Measurements from ENCODE around the gene RNLS. TPM values are rescaled to one million over a fixed set of nuclear protein-coding genes. Genes with fewer than 3 reads are reported as not detected.
A peak's percentile ranks its signal among the peaks of the same experiment; 100 is the strongest.

Gene RNLS
- polyA plus RNA-seq, 6 donors from 2014 or later: 4.1 to 7.3 (median 5.0) TPM

- DNase-seq (no peak), ATAC-seq (ENCODE audit: low read depth in 2 of 2) (no peak)
- Mint-ChIP-seq H3K27me3 (no peaks in the 10 kb centered on the region), H3K4me3 (peak within 1 kb of the TSS in 1 of 8 donors; percentile 49), H3K36me3 (no peaks in the 10 kb centered on the region), H3K4me1 (peaks cover 9 to 14% (median 13%) of the 10 kb centered on the region in 3 donors), H3K27ac (no peak within 1 kb of the TSS), H3K9me3 (no peaks in the 10 kb centered on the region)
These were observed 3.3 kb upstream of the RNLS start, which contains the start of gene LIPJ for GRCh38 chr10:88586462-88586861. LIPJ (plus strand) TSS chr10:88586762; CDS start chr10:88590688, 3,926 bp downstream.

- H3K4me1 Mint-ChIP-seq: peaks cover 9 to 14% (median 13%) of the 10 kb centered on the region in 3 donors
- H3K4me3 Mint-ChIP-seq: peak overlapping the region; percentile 89 to 97 (median 96)
- H3K9me3 Mint-ChIP-seq: no peaks in the 10 kb centered on the region
- DNase-seq (no peak), ATAC-seq (ENCODE audit: low read depth in 2 of 2) (no peak)
- H3K36me3 Mint-ChIP-seq: no peaks in the 10 kb centered on the region
- H3K27ac Mint-ChIP-seq: peak overlapping the region; percentile 46 to 98 (median 92)
- H3K27me3 Mint-ChIP-seq: no peaks in the 10 kb centered on the region
These were observed 453 bp upstream of the RNLS start for GRCh38 chr10:88583584-88583957.

- peak overlapping the region; percentile 89 to 97 (median 96) for H3K4me3 Mint-ChIP-seq
- ATAC-seq (ENCODE audit: low read depth in 2 of 2) (no peak), DNase-seq (no peak)
- no peaks in the 10 kb centered on the region for H3K9me3 Mint-ChIP-seq
- no peaks in the 10 kb centered on the region for H3K27me3 Mint-ChIP-seq
- no peaks in the 10 kb centered on the region for H3K36me3 Mint-ChIP-seq
- peaks cover 9 to 14% (median 13%) of the 10 kb centered on the region in 3 donors for H3K4me1 Mint-ChIP-seq
- peak overlapping the region in 5 of 6 donors; percentile 5 to 96 (median 89) for H3K27ac Mint-ChIP-seq
These were observed 710 bp downstream of the RNLS start for GRCh38 chr10:88582411-88582805.

GRCh38 chr10:88565072-88565471 lies 18.0 kb downstream of the RNLS start:
- DNase-seq (no peak), ATAC-seq (ENCODE audit: low read depth in 2 of 2) (peak in 1 of 2 donors; percentile 58)
- H3K27me3 Mint-ChIP-seq: no peaks in the 10 kb centered on the region
- H3K36me3 Mint-ChIP-seq: no peaks in the 10 kb centered on the region
- H3K4me3 Mint-ChIP-seq: no peak overlapping the region
- no peaks in the 10 kb centered on the region for H3K4me1 Mint-ChIP-seq
- no peak overlapping the region for H3K27ac Mint-ChIP-seq
- no peaks in the 10 kb centered on the region for H3K9me3 Mint-ChIP-seq

GRCh38 chr10:88562152-88562551 lies 21.0 kb downstream of the RNLS start:
- H3K36me3 Mint-ChIP-seq: no peaks in the 10 kb centered on the region
- ATAC-seq (ENCODE audit: low read depth in 2 of 2) (no peak), DNase-seq (no peak)
- no peaks in the 10 kb centered on the region for H3K9me3 Mint-ChIP-seq
- H3K27me3 Mint-ChIP-seq: no peaks in the 10 kb centered on the region
- peak overlapping the region in 1 of 6 donors; percentile 11 for H3K27ac Mint-ChIP-seq
- H3K4me1 Mint-ChIP-seq: no peaks in the 10 kb centered on the region
- H3K4me3 Mint-ChIP-seq: no peak overlapping the region

- H3K27me3 Mint-ChIP-seq: no peaks in the 10 kb centered on the region
- H3K9me3 Mint-ChIP-seq: no peaks in the 10 kb centered on the region
- no peak overlapping the region for H3K4me3 Mint-ChIP-seq
- H3K27ac Mint-ChIP-seq: peak overlapping the region in 1 of 6 donors; percentile 14
- ATAC-seq (ENCODE audit: low read depth in 2 of 2): no peak
- H3K4me1 Mint-ChIP-seq: no peaks in the 10 kb centered on the region
- H3K36me3 Mint-ChIP-seq: peaks cover 0 to 6% of the 10 kb centered on the region in 2 donors
- no peak for DNase-seq
These were observed 25.5 kb downstream of the RNLS start for GRCh38 chr10:88557658-88558057.

GRCh38 chr10:88557256-88557655 lies 25.9 kb downstream of the RNLS start:
- Mint-ChIP-seq H3K9me3 (no peaks in the 10 kb centered on the region), H3K27me3 (no peaks in the 10 kb centered on the region), H3K36me3 (peaks cover 0 to 6% of the 10 kb centered on the region in 2 donors), H3K4me1 (no peaks in the 10 kb centered on the region), H3K27ac (no peak overlapping the region), H3K4me3 (no peak overlapping the region)
- DNase-seq (no peak), ATAC-seq (ENCODE audit: low read depth in 2 of 2) (no peak)

GRCh38 chr10:88555190-88555908 lies 27.8 kb downstream of the RNLS start:
- no peak for ATAC-seq (ENCODE audit: low read depth in 2 of 2)

GRCh38 chr10:88553116-88553752 lies 29.9 kb downstream of the RNLS start:
- DNase-seq: peak; percentile 40
- H3K9me3 Mint-ChIP-seq: no peaks in the 10 kb centered on the region
- no peaks in the 10 kb centered on the region for H3K27me3 Mint-ChIP-seq

More at GRCh38 chr10:88555190-88555908, 27.8 kb downstream of the RNLS start:
- no peak for DNase-seq
- peak overlapping the region in 1 of 6 donors; percentile 88 for H3K27ac Mint-ChIP-seq
- peaks cover 0 to 6% of the 10 kb centered on the region in 2 donors for H3K36me3 Mint-ChIP-seq
- no peak overlapping the region for H3K4me3 Mint-ChIP-seq
- H3K9me3 Mint-ChIP-seq: no peaks in the 10 kb centered on the region
- H3K4me1 Mint-ChIP-seq: no peaks in the 10 kb centered on the region
- no peaks in the 10 kb centered on the region for H3K27me3 Mint-ChIP-seq

GRCh38 chr10:88551246-88551645 lies 31.9 kb downstream of the RNLS start:
- no peak for DNase-seq
- Mint-ChIP-seq H3K9me3 (no peaks in the 10 kb centered on the region), H3K4me3 (no peak overlapping the region), H3K36me3 (peaks cover 0 to 6% of the 10 kb centered on the region in 2 donors), H3K27me3 (no peaks in the 10 kb centered on the region), H3K4me1 (no peaks in the 10 kb centered on the region), H3K27ac (no peak overlapping the region)
- no peak for ATAC-seq (ENCODE audit: low read depth in 2 of 2)

More at GRCh38 chr10:88553116-88553752, 29.9 kb downstream of the RNLS start:
- Mint-ChIP-seq H3K4me1 (no peaks in the 10 kb centered on the region), H3K4me3 (no peak overlapping the region), H3K36me3 (peaks cover 0 to 6% of the 10 kb centered on the region in 2 donors), H3K27ac (no peak overlapping the region)
- peak; percentile 79 to 96 for ATAC-seq (ENCODE audit: low read depth in 2 of 2)

- H3K36me3 Mint-ChIP-seq: no peaks in the 10 kb centered on the region
- no peak overlapping the region for H3K4me3 Mint-ChIP-seq
- H3K4me1 Mint-ChIP-seq: no peaks in the 10 kb centered on the region
- DNase-seq (no peak), ATAC-seq (ENCODE audit: low read depth in 2 of 2) (no peak)
- no peak overlapping the region for H3K27ac Mint-ChIP-seq
- no peaks in the 10 kb centered on the region for H3K27me3 Mint-ChIP-seq
- no peaks in the 10 kb centered on the region for H3K9me3 Mint-ChIP-seq
These were observed 36.6 kb downstream of the RNLS start for GRCh38 chr10:88546497-88546896.

GRCh38 chr10:88545359-88545758 lies 37.8 kb downstream of the RNLS start:
- no peak overlapping the region for H3K4me3 Mint-ChIP-seq
- no peaks in the 10 kb centered on the region for H3K9me3 Mint-ChIP-seq

GRCh38 chr10:88544140-88544870 lies 38.8 kb downstream of the RNLS start:
- Mint-ChIP-seq H3K27ac (no peak overlapping the region), H3K36me3 (no peaks in the 10 kb centered on the region), H3K4me3 (no peak overlapping the region), H3K27me3 (no peaks in the 10 kb centered on the region), H3K4me1 (no peaks in the 10 kb centered on the region), H3K9me3 (no peaks in the 10 kb centered on the region)
- DNase-seq (no peak), ATAC-seq (ENCODE audit: low read depth in 2 of 2) (no peak)

More at GRCh38 chr10:88545359-88545758, 37.8 kb downstream of the RNLS start:
- Mint-ChIP-seq H3K27ac (peak overlapping the region in 2 of 6 donors; percentile 49 to 73), H3K27me3 (no peaks in the 10 kb centered on the region), H3K36me3 (no peaks in the 10 kb centered on the region), H3K4me1 (no peaks in the 10 kb centered on the region)
- DNase-seq (no peak), ATAC-seq (ENCODE audit: low read depth in 2 of 2) (no peak)
